Posterior cingulate gyrus (tissue), 11 donors: Measurements from ENCODE around the gene KRT82.

Experiments used
- DNase-seq, 10 donors: peaks; one replicate each; pipeline versions ENCODE4 v3.0.0 to v3.0.0-alpha.2; 2020 to 2021; ENCODE audit warnings: mixed read lengths in 3 of 10
- intact Hi-C: fragments of 100-400 bp; cut with DNase I; formaldehyde crosslinking; loops from one replicate; pipeline ENCODE4 v1.15.1; 2023

The KRT82 gene

DNA sequence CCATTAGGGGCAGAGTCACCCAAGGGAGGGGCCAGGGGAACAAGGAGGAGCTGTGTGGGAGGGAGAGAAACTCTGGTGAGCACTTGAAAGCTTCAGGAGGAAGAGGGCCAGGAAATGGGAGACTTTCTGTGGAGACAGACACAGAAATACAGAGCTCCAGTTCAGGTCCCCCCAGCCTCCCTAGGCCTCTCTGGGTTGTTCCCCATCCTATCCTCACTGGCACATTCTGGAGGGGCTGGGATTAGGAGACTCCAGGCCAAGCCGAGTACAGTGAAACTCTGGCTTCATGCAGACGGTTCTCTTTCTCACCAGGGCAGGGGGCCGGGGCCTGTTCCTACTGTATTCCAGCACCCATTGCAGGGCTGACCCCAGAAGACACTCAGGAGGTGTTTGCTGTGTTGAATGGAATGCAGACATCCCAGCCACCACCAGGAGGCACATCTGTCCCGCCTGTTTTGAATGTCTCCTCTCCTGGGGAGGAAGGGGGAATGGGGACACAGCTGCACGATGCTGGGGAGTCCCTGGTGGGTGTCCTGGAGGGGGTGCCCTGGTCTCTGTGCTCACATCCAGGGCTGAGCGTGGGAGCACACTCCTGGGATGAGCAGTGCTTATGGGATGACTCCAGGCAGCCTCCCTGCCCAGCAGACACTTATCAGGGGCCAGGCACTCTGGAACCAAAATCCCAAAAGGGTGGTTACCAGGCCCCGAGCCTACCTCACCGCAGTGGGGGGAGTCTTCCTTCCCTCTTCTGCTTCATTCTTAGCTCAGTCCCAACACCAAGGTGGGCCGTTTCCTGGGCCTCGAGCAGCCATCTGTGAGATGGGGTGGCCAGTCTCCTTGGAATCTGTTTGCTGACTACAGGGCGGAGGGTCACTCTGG is 15.2 kb downstream of the KRT82 start:
- intact Hi-C loops: no loop called here
- DNase-seq: peak in 5 of 10 donors; percentile 26 to 78 (median 47)

DNA sequence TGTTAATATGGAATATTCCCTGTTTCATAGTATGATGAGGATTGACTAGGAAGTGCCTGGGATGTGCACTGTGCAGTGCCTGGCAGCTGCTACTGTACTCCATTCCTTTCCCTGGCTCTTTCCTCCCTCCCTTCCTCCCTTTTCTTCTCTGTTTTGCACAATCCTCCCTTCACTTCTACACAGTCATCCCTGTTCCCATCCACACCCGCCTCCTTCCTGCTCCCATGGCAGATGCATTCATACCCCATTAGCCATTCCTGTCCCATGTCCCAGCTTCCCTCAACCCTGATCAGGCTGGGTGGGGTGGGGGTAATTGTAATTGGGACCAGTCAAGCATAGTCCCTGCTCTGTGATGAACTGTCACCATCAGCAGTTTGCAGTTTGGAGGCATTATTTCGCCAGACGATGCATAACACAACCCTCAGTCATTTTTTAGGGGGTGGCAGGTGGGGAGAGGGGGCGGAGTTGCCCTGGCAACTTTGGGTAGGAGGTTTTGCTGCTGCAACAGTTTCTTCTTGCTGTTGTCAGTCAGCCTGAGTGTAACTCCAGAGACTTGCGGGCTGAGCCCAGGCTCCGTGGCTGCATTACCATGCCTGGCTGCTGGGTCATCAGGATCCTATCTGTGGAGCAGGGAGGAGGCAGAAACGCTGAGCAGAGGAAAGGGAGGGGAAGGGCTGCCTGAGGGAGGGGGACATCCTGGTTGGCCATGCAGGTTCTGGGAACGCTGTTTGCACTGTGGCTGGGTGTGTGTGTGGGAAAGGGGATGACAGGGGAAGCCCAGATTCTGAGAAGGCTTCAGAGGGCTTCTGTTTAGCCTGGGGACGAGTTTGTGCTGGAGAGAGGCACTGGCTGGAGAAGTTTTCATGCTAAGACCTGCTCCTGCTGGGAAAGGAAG is 16.6 kb downstream of the KRT82 start:
- DNase-seq: peak in 8 of 10 donors; percentile 47 to 93 (median 64)
- intact Hi-C loops: no loop called here

DNA sequence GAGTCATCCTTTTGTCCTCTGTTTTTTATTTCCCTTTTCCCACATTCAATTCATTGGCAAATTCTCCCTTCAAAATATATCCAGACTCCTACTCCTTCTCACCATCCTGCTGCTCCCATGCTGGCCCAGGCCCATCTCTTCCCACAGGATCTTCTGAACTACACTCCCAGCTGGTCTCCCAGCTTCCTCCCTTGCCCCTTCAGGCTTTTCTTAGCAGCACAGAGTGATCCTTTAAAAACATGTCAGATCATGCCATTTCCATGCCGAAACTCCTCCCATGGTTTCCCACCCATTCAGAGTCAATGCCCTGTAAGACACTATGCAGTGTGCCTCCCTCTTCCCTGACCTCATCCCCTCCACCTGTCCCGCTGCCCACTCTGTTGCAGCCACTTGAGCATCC is 18.3 kb downstream of the KRT82 start:
- DNase-seq: peak in 7 of 10 donors; percentile 33 to 91 (median 56)
- intact Hi-C loops: no loop called here

DNA sequence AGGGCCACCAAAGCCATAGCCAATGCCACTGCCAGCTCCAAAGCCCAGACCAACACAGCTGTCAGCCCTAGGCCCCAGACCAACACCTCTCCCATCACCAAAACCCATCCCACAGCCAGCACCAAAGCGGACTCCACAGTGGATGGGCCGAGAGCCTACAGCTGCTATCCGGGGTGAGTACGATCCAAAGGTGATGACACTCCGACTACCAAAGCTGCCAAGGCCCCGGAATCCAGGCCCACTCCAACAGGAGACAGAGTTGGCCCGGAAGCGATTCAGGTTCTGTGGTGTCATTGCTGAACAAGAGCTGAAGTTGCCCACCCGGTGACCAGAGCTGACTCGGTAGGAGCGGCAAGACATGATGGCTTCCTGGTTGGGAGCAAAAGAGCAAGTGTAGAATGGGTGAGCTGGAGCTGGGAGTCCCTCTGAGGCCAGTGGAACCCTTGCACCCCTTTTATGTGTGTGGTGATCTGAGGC is 20.9 kb downstream of the KRT82 start, which contains the start of gene KRT84:
KRT84 (minus strand) TSS at position 427 of the 477 bp plus-strand sequence; CDS start at position 360, 67 bp downstream.
- intact Hi-C loops: no loop called here
- peak in 2 of 10 donors; percentile 51 to 70 for DNase-seq

DNA sequence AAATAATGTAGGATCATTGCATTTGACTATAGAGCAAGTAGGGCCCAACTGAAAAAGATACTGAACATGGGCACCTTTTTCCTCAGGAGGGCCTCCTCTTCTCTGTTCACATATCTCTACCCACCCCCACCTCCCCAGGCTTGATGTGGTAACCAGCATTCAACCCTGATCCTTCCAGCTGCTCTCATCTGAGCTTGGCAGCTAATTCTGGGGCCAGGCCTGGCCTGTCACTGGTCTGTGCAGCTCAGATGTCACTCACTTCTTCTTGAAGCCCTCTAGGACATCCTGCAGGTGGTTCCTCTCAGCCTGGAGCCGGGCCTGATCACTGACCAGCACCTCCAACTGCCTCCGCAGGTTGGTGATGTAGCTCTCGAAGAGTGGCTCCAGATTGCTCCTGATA is 22.8 kb downstream of the KRT82 start:
- intact Hi-C loops: loop anchor here (5.0 kb wide), 1 partner anchor 184 kb away; no protein-coding TSS in a partner anchor

DNA sequence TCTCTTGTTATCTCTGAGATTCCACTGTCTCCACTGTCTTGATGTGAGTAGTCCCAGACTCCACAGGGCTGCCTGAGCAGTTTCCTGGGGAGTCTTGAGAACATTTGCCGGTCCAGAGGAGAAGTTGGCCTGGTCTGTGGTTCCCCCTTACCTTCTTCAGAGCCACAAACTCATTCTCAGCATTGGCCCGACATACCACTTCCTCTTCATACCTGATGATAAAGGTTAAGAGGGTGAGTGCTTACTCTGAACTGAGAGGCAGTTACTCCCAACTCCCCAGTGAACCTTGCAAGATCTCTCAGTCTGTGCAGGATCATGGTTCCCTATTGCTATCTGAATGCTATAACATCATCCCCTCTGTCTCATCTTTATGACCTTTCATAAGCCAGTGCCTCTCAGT is 23.3 kb downstream of the KRT82 start:
- intact Hi-C loops: loop anchor here (5.0 kb wide), 1 partner anchor 184 kb away; no protein-coding TSS in a partner anchor
- peak in 2 of 10 donors; percentile 3 for DNase-seq

More for the DNA sequence above, 22.8 kb downstream of the KRT82 start:
- peak in 2 of 10 donors; percentile 15 to 58 for DNase-seq

DNA sequence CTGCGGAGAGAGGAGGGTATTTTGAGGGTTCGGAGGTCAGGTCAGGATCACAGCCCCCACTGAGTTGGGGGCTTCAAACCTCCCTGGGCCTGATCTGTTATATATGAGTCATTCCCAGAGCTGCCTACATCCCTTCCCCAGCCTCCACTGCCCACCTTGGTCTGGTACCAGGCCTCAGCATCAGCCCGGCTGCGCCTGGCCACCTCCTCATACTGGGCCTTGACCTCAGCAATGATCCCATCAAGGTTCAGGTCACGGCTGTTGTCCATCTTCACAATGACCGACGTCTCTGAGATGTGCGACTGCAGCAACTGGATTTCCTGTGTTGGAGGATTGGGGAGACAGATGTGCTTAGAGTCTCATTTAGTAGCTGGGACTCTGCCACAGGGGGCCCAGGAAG is 24.9 kb downstream of the KRT82 start:
- peak in 2 of 10 donors; percentile 4 to 25 for DNase-seq
- intact Hi-C loops: loop anchor here (5.0 kb wide), 1 partner anchor 186 kb away; no protein-coding TSS in a partner anchor

DNA sequence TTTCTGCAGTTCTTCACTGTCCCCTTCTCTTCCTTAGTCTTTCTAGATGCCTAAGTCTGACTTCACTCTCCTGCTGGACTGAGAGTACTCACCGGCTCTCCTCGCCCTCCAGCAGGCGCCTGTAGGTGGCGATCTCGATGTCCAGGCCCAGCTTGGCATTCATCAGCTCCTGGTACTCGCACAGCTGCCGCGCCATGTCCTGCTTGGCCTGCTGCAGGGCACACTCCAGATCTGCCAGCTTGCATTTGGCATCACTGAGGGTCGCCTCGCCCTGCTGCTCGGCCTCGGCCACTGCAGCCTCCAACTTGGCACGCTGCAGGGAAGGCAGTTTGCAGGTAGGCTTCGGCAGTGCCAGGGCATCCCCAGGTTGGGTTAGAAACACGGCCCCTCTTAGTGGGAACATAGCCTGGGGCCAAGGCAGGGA is 25.9 kb downstream of the KRT82 start:
- DNase-seq: peak in 9 of 10 donors; percentile 44 to 93 (median 61)
- intact Hi-C loops: loop anchor here (5.0 kb wide), 1 partner anchor 187 kb away; no protein-coding TSS in a partner anchor

DNA sequence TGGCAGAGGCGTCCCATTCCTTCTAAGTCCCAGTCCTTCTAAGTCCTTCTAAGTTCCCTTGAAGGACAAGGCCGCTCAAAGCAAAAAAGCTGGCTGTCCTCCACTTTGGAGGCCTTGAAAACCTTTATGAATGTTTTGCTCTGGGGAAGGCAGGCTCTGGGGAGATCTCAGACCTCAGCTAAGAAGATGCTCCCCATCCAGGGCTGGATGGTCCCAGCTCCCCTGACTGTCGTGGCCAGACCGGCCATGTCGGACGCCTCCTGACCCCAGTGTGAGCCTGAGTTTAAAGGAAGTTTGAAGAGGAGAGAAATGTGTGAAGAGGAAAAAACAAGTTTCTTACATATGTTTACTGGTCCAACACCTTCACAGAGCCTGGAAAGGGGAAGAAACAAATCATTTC is 26.6 kb downstream of the KRT82 start:
- intact Hi-C loops: no loop called here
- DNase-seq: peak in 2 of 10 donors; percentile 32 to 56

DNA sequence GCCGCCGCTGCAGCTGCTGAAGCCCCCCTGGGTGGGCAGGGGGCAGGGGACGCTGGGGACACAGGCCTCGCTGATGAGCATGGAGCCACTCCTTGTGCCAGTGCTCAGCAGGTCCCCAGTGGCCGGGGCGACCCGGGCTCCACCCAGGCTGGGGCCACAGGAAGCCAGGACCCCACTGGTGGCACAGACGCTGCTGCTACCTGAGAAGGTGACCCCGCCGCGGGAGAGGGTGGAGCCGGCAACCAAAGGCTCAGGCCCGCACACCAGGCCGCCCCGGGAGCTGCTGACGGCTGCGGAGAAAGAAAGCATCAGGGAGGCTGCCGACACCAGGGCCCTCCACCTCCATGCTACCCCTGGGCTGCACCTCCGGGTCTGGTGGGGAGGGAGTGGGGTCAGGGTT is 28.0 kb downstream of the KRT82 start:
- intact Hi-C loops: no loop called here
- DNase-seq: peak in 2 of 10 donors; percentile 59 to 84

DNA sequence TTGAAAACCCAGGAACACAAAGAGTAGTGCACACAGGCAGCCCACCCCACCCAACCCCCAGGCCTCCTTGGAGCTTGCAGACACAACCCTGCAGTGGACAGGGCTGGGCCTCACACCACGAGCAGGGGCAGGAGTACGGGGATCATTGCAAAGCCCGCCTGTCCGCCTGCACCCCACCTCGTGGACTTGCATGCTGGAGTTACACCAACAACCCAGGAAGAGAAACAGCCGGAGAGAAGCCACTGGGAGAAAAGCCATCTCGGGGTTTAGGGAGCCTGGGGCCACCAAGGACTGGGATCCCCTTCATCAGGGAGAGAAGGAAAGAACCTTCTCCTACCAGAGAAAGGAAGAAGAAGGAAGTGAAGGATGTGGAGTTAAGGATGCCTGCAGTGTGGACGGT is 28.9 kb downstream of the KRT82 start:
- intact Hi-C loops: no loop called here

DNA sequence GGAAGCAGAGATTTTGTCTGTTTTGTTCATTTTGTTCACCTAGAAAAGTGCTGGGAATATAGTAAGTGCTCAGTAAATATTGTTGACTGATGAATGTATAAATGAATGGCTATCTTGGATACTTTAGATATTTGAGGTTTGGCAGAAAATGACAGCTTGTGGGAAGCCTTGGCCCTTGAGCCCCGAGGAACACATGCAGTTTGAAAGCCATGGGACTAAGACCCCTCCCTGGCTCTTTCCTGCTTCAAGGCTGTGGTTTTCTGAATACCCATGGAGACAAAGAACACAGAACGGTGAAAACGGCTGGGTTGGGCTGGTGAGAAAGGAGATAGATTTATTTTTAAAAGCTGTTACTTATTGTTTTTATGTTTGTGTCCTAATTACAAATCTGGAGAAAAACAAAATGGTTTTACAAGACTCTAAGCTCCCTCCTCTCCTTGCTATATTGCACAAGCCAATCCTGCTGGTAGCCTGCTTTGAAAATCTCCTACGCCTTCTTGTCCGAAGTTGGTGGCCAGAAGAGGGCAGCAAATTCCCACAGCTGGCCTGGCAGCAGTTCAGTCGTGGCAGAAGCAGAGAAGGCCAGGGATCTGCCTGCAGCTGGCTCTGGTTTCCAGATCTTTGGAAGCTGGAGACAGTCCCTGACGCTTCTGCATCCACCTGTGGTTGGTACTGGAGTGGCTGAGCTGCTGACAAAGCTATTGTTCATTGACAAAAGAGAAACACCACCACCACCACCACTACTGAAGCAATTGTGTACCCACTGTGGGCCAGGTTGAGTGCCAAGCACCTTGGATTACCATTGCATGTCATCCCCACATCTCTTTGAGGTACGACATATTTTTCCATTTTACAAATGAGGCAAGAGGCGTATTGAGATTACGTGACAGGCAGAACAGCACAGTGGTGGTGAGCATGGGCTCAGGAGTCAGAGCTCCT is 33.6 kb downstream of the KRT82 start:
- peak; percentile 62 to 98 (median 86) for DNase-seq
- intact Hi-C loops: loop anchor here (1.0 to 5.0 kb wide), 3 partner anchors 135 to 508 kb away; no protein-coding TSS in a partner anchor

More for the DNA sequence above, 28.9 kb downstream of the KRT82 start:
- peak in 2 of 10 donors; percentile 19 to 57 for DNase-seq

DNA sequence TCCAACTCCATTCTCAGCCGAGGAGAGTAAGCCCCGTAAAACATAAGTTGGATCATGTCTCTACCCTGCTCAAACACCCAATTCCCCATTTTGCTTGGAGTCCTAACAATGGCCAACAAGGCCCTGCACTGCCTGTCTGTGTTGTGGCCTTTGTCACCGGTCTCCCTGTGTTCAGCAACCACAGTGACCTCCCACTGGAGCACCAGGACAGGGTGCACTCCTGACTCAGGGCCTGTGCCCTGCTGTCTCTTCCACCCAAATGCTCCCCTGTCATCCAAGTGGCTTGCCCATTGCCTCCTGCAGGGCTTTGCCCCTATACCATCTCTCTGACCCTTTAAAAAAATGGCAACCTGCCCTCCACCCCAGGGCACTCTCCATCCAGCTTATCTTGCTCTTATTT is 34.4 kb downstream of the KRT82 start:
- DNase-seq: peak in 2 of 10 donors; percentile 18 to 81
- intact Hi-C loops: loop anchor here (1.0 to 5.0 kb wide), 3 partner anchors 136 to 509 kb away; no protein-coding TSS in a partner anchor

DNA sequence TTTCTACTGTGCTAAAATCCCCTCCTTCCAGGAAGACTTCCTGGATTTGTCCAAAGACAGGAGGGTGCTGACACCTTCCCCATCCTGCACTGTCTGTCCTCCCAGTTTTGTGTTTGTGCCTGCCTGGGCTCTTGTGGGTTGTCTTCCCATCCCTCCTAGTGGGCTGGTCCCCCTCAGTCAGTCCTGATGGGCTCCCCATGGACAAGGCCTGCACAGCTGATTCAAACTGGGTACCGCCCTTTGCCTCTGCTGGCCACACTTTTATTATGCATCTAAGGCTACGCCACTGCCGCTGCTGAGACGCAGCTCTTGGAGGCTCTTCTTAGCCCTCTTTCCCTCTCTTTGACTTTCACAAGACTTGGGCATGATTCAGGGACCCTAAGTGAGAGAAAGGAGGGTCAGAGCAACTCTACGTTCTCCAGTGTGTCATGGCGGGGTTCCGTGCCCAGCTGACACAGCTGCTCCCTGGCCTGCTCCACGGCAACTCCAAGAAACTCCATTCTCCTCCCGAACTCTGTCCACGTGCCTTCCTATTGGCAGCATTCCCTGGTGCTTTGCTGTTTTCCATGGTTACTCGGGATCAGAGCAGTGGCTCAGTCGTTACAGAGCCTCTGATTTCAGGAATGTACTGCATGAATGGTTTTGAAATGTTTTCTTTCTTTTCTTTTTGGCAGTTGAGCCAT is 35.1 kb downstream of the KRT82 start:
- DNase-seq: peak in 9 of 10 donors; percentile 41 to 85 (median 56)
- intact Hi-C loops: loop anchor here (5.0 kb wide), 2 partner anchors 136 to 496 kb away; no protein-coding TSS in a partner anchor

DNA sequence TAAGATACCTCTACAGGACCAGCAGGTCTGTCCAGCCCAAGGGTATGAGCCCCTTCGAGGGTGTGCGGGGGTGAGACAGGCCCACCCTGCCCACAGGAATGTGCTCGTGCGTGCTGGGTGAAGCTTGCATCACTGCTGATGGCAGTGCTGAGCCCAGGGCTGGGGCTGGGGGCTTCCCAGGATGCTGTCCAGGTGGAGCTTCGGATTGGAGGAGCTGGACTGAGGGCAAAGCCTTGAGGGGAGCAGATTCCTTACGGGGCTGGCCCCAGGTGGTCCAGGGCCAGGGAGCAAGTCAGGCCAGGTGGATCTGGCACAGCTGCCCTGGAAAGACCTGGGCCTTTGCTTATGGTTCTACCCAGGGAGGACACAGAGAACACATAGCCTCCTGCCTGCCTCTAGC is 36.3 kb downstream of the KRT82 start:
- intact Hi-C loops: loop anchor here (5.0 kb wide), 2 partner anchors 137 to 497 kb away; no protein-coding TSS in a partner anchor
- DNase-seq: peak in 3 of 10 donors; percentile 52 to 65 (median 63)

DNA sequence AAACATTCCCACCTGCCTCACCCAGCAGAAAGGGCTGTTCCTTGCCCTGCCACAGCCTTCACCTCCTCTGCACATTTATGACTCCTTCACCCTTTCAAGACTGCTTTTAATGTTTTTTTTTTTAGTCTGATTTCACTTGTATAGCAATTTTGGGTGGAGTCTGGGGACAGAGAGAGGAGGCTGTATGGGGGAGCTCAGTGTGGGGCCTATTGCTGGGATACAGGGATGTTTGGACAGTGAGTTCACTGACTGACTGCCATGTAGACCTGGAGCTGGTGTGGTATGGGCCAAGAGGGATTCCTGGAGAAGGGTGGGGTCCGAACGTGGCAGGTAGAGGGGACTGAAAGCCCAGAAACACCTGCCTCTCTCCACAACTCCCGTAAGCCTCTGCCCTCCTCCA is 36.9 kb downstream of the KRT82 start:
- peak in 2 of 10 donors; percentile 8 to 45 for DNase-seq
- intact Hi-C loops: no loop called here

DNA sequence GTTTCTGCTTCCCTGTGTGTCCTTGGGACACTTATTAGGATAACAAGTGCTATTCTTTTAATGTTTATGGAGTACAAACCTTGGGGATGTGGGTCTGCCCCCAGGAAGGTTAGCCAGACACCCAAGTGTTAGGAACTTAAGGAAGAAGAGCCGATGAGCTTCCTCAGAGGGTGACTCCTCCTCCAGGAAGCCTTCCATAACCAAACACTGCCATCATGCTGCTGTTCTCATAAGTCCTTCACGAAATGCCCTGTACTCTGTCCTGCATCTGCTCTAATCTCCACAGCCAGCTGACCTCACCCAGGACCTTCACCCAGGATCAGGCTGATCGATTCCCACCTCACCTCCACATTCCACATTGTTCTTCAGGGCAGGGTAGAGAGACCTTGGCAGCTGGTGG is 37.6 kb downstream of the KRT82 start:
- DNase-seq: no peak
- intact Hi-C loops: no loop called here

DNA sequence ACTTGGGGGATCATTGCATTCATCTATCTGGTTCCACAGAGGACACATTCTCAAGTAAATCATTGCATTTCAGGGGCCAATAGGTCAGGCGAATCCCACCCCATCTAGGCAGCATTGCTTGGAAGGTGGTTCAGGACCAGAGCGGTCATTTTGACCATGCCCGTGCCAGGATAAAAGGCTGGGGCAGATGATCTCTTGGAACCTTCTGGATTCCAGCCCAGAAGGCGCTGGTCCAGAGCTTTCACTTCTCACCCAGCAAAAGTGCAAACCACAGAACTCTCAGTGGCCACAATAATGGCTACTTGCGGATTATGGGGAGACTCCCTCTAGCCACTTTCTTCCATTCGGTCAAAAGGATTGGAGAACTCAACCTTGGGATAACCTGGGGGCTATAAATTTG is 38.3 kb downstream of the KRT82 start:
- DNase-seq: peak in 2 of 10 donors; percentile 17 to 50
- intact Hi-C loops: no loop called here
